ENCODE data around the gene SCART1.
"Not testable (repeated sequence)": the region's sequence is repeated elsewhere in the genome, so short reads cannot be mapped to it uniquely, and the experiment has no call there.

SCART1 gene

DNA sequence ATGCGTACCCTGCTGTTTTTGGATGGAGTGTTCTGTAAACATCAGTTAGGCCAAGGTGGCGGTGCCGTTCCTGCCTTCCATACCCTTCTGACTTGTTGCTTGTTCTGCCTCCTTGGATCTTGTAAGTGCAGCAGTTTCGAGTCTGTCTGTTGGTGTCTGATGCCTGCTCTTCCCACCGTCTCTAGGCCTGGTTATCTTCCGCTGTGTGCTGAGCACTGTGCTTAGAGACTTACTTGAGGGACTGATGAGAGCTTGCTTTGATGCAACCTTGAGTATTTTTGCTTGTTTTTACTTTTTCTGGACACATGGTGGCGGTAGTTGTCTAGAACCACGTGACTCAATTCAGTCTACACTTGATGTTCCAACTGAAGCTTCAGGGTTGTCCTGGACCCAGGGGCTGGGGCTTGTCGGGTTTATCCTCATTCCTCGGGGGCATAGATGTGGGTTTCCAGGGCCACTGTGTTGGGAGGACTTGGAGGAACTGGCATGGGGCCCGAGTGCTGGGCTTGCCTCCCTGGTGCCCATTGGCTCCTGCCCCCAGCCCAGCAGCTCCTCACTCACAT is 15.0 kb upstream of the SCART1 start:
- DNase-seq = no peak

- no peak for DNase-seq
These were observed 14.0 kb upstream of the SCART1 start for GRCh38 chr10:133439517-133440461.

GRCh38 chr10:133440633-133441285 is 13.0 kb upstream of the SCART1 start:
- no peak for DNase-seq

- not testable (repeated sequence) for DNase-seq
These were observed 12.4 kb upstream of the SCART1 start for GRCh38 chr10:133441356-133441755.

DNA sequence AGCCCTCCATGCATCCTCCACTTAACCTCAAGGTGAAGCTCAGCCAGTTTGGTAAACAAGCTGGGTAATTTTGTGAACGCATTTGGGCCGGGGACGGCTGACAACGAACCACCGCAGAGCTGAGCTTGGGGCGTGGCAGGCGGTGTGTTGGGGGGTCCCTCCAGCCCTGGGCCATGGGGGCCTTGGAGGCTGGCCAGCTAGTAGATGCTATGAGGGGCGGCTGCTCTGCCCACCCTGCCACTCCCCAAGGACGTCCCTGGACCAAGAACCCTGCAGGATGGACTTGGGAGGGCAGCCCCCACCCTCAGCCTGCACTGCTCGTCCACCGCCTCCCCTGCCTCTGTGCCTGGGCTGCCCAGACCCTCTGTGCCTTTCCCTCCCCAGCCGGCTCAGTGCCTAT is 12.0 kb upstream of the SCART1 start:
- DNase-seq = no peak

DNA sequence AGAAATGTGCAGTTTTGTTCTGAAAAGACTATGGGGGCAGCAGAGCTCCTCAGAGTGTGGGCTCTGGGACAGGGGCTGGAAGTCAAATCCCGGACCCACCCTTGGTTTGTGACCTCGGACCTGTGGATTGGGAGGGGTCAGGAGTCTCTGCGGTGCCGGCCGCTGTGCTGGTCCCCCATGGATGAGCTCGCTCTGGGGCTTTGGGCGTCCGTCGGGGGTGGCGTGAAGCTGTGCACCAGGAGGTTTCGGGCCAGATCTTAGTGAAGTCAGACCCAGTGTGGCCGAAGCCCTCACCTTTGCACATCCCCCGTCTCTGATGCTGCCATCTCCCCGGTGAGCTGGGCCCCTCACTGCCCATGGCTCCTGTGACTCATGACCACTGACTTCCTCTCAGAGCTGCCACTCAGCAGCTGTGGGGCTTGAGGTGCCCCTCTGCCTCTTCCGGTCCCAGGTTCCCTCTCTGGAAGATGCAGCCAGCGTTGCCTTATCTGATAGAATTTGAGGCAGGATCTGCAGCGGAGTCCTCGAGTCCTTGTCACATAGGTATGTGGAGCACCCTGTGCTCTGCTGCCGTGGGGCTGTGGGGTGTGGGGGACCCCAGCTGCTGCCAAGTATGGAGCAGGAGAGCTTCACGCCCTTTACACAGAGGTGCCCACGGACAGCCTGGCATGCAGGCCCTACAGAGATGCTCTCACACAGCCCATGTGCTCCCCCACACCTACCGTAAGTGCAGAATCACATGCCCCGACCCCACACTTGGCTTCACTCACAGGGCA is 11.4 kb upstream of the SCART1 start:
- no peak for DNase-seq

DNA sequence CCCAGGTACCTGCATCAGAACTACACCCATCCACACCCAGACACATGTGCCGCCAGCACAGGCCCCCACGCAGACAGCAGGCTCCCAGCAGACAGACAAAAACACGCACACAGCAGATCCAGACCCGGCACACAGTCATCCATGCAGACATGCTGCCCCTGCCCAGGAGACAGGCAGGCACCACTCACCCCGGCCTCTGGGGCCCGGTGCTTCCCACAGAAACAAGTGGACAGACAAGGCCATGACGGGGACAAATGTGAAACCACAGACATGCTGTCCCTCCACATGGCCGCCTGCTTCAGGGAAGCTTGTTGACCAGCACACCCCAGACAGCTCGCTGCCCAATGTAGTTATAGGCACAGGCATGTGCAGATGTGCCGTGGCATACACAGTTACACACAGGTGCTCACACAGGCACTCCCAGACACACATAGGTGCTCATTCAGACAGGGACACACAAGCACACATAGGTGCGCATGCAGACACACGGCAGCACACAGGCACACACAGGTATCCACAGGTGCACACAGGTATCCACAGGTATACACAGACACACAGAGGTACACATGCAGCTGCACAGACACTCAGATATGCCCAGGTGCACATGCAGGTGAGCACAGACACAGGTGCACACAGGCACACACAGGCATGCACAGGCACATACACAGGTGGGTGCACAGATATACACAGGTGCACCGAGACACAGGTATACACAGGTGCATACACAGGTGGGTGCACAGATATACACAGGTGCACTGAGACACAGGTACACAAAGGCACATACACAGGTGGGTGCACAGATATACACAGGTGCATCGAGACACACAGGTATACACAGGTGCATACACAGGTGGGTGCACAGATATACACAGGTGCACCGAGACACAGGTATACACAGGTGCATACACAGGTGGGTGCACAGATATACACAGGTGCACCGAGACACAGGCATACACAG is 10.5 kb upstream of the SCART1 start:
- no peak for DNase-seq

- no peak for DNase-seq
These were observed 9.1 kb upstream of the SCART1 start for GRCh38 chr10:133444342-133445267.

DNA sequence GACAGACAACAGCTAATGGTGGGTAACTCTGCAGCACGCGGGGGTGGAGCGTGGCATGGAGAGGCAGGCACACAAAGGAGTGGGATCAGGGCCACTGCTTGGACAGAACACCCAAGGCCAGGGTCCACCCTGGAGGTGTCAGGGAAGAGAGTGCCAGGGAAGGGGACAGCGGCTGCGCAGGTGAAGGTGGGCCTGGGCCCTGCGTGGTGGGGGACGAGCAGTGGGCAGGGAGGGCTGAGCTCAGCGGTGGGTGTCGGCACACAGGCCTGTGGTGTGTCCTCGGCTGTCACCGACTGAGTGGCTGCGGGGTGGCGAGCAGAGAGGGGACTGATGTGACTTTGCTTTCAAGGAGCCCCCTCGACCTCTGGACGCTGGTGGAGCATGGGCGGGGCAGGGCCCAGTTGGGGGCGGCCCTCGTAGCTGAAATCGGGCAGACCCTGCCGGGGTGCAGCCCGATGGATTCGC is 8.4 kb upstream of the SCART1 start:
- DNase-seq = no peak

- DNase-seq = no peak
These were observed 7.7 kb upstream of the SCART1 start for GRCh38 chr10:133445751-133446708.

DNA sequence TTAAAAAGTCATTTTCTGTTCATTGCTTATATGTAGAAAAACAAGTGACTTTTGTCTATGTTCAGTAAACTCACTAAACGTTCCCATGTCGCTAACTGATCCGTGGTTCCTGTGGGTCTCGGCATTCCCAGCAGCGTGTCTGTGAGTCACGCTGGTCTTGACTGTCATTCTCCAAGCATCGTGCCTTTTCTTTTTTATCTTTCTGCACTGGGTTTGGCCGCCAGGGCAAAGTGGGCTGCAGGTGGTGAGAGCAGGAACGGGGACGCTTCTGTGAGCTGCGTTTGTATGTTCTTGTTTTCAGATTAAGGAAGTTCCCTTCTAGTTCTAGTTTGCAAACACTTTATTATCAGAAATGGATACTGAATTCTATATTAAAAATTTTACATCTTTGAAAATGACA is 6.8 kb upstream of the SCART1 start:
- DNase-seq = no peak

- DNase-seq = no peak
These were observed 5.6 kb upstream of the SCART1 start for GRCh38 chr10:133448120-133448519.

GRCh38 chr10:133451346-133451745 is 2.4 kb upstream of the SCART1 start:
- DNase-seq = no peak

- DNase-seq = no peak
These were observed 1.3 kb upstream of the SCART1 start for GRCh38 chr10:133452453-133452852.

- DNase-seq = no peak
These were observed 604 bp downstream of the SCART1 start for GRCh38 chr10:133454204-133454893.

- DNase-seq = no peak
These were observed 1.5 kb downstream of the SCART1 start for GRCh38 chr10:133455196-133455595.

DNA sequence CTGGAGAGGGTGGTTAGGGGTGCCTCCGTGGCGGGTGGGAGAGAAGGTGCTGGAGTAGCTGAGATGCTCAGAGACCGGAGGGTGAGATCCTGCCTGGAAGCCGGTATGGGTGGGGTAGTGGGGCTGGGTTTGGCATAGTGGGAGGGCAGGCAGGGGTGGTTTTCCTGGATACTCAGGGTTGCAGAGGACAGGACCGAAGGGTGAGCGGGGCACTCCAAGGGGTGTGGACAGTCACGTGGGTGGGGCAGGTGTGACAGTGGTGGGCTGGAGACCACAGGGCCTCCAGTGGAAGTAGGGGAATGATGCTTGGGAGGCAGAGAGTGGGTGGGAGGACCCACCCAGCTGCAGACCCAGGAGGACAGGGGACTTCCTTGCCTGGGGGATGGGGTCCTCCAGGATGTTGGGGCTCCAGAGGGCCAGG is 1.9 kb downstream of the SCART1 start:
- no peak for DNase-seq

All from right forelimb (tissue), 1 donor.